ENCODE results near the gene SEM1.

SEM1 gene

GRCh38 chr7:96691702-96692101 is 17.9 kb downstream of the SEM1 start:
- ATAC-seq (replicated peaks) (no peak), DNase-seq (no peak)
- Mint-ChIP-seq H3K36me3 (peaks cover 20 to 34% of the 10 kb centered on the region in 2 donors), H3K9me3 (no peaks in the 10 kb centered on the region), H3K27ac (no peak overlapping the region), H3K4me3 (no peak overlapping the region), H3K27me3 (no peaks in the 10 kb centered on the region), H3K4me1 (peaks cover 6 to 18% of the 10 kb centered on the region in 2 donors)

- peaks cover 26 to 39% of the 10 kb centered on the region in 2 donors for H3K36me3 Mint-ChIP-seq
- H3K9me3 Mint-ChIP-seq = no peaks in the 10 kb centered on the region
- peaks cover 9 to 23% of the 10 kb centered on the region in 2 donors for H3K4me1 Mint-ChIP-seq
Observed at GRCh38 chr7:96689414-96689813, 20.2 kb downstream of the SEM1 start.

GRCh38 chr7:96686305-96686704 is 23.3 kb downstream of the SEM1 start:
- Mint-ChIP-seq H3K27me3 (no peaks in the 10 kb centered on the region), H3K36me3 (peaks cover 47 to 52% of the 10 kb centered on the region in 2 donors), H3K27ac (no peak overlapping the region), H3K4me3 (no peak overlapping the region), H3K4me1 (peaks cover 6 to 12% of the 10 kb centered on the region in 2 donors), H3K9me3 (peaks cover 6 to 12% of the 10 kb centered on the region in 2 donors)
- no peak for ATAC-seq (replicated peaks)
- no peak for DNase-seq

More at GRCh38 chr7:96689414-96689813, 20.2 kb downstream of the SEM1 start:
- H3K4me3 Mint-ChIP-seq = no peak overlapping the region
- no peak overlapping the region for H3K27ac Mint-ChIP-seq
- ATAC-seq (replicated peaks) (no peak), DNase-seq (no peak)
- no peaks in the 10 kb centered on the region for H3K27me3 Mint-ChIP-seq

GRCh38 chr7:96685755-96686154 is 23.9 kb downstream of the SEM1 start:
- Mint-ChIP-seq H3K4me1 (peaks cover 6 to 12% of the 10 kb centered on the region in 2 donors), H3K27me3 (no peaks in the 10 kb centered on the region), H3K9me3 (peaks cover 6 to 14% of the 10 kb centered on the region in 2 donors), H3K36me3 (peaks cover 48 to 52% of the 10 kb centered on the region in 2 donors), H3K4me3 (no peak overlapping the region), H3K27ac (no peak overlapping the region)
- ATAC-seq (replicated peaks) = peak; percentile 34 to 36
- no peak for DNase-seq

GRCh38 chr7:96685353-96685752 is 24.3 kb downstream of the SEM1 start:
- Mint-ChIP-seq H3K4me1 (peaks cover 7 to 12% of the 10 kb centered on the region in 2 donors), H3K9me3 (peaks cover 6 to 14% of the 10 kb centered on the region in 2 donors), H3K27ac (no peak overlapping the region), H3K4me3 (no peak overlapping the region), H3K36me3 (peaks cover 48 to 54% of the 10 kb centered on the region in 2 donors), H3K27me3 (no peaks in the 10 kb centered on the region)
- no peak for DNase-seq
- ATAC-seq (replicated peaks) = no peak

GRCh38 chr7:96679886-96680285 is 29.8 kb downstream of the SEM1 start:
- Mint-ChIP-seq H3K27me3 (no peaks in the 10 kb centered on the region), H3K36me3 (peaks cover 40 to 54% of the 10 kb centered on the region in 2 donors), H3K27ac (no peak overlapping the region), H3K9me3 (peaks cover 6 to 14% of the 10 kb centered on the region in 2 donors), H3K4me3 (no peak overlapping the region), H3K4me1 (peaks cover 4 to 5% of the 10 kb centered on the region in 2 donors)
- ATAC-seq (replicated peaks) (no peak), DNase-seq (no peak)

GRCh38 chr7:96676919-96677318 is 32.7 kb downstream of the SEM1 start:
- Mint-ChIP-seq H3K9me3 (peaks cover 1 to 4% of the 10 kb centered on the region in 2 donors), H3K4me3 (no peak overlapping the region), H3K36me3 (peaks cover 25 to 48% of the 10 kb centered on the region in 2 donors), H3K27ac (no peak overlapping the region), H3K4me1 (peaks cover 1 to 5% of the 10 kb centered on the region in 2 donors), H3K27me3 (no peaks in the 10 kb centered on the region)
- ATAC-seq (replicated peaks) (no peak), DNase-seq (no peak)

- Mint-ChIP-seq H3K4me3 (no peak overlapping the region), H3K36me3 (peaks cover 20 to 44% of the 10 kb centered on the region in 2 donors), H3K9me3 (no peaks in the 10 kb centered on the region), H3K27me3 (no peaks in the 10 kb centered on the region), H3K27ac (no peak overlapping the region), H3K4me1 (peaks cover 0 to 5% of the 10 kb centered on the region in 2 donors)
- DNase-seq (no peak), ATAC-seq (replicated peaks) (no peak)
Observed at GRCh38 chr7:96675548-96675947, 34.1 kb downstream of the SEM1 start.

- Mint-ChIP-seq H3K9me3 (no peaks in the 10 kb centered on the region), H3K27ac (no peak overlapping the region), H3K27me3 (no peaks in the 10 kb centered on the region), H3K4me1 (no peaks in the 10 kb centered on the region), H3K4me3 (no peak overlapping the region), H3K36me3 (peaks cover 22 to 44% of the 10 kb centered on the region in 2 donors)
- ATAC-seq (replicated peaks) (no peak), DNase-seq (no peak)
Observed at GRCh38 chr7:96674565-96674964, 35.1 kb downstream of the SEM1 start.

GRCh38 chr7:96671854-96672253 is 37.8 kb downstream of the SEM1 start:
- no peaks in the 10 kb centered on the region for H3K9me3 Mint-ChIP-seq
- no peak overlapping the region for H3K27ac Mint-ChIP-seq
- no peak for ATAC-seq (replicated peaks)
- H3K36me3 Mint-ChIP-seq = peaks cover 25 to 50% of the 10 kb centered on the region in 2 donors
- H3K4me3 Mint-ChIP-seq = no peak overlapping the region
- no peaks in the 10 kb centered on the region for H3K27me3 Mint-ChIP-seq
- DNase-seq = no peak
- no peaks in the 10 kb centered on the region for H3K4me1 Mint-ChIP-seq

GRCh38 chr7:96670338-96671289 is 39.0 kb downstream of the SEM1 start:
- ATAC-seq (replicated peaks) (no peak), DNase-seq (no peak)
- H3K9me3 Mint-ChIP-seq = no peaks in the 10 kb centered on the region
- peaks cover 27 to 51% of the 10 kb centered on the region in 2 donors for H3K36me3 Mint-ChIP-seq
- no peaks in the 10 kb centered on the region for H3K27me3 Mint-ChIP-seq
- H3K4me3 Mint-ChIP-seq = no peak overlapping the region
- no peak overlapping the region for H3K27ac Mint-ChIP-seq
- H3K4me1 Mint-ChIP-seq = no peaks in the 10 kb centered on the region

GRCh38 chr7:96669812-96670211 is 39.8 kb downstream of the SEM1 start:
- no peaks in the 10 kb centered on the region for H3K9me3 Mint-ChIP-seq
- H3K36me3 Mint-ChIP-seq = peaks cover 27 to 50% of the 10 kb centered on the region in 2 donors
- H3K27ac Mint-ChIP-seq = no peak overlapping the region
- H3K4me1 Mint-ChIP-seq = no peaks in the 10 kb centered on the region
- DNase-seq (no peak), ATAC-seq (replicated peaks) (no peak)
- H3K4me3 Mint-ChIP-seq = no peak overlapping the region
- H3K27me3 Mint-ChIP-seq = no peaks in the 10 kb centered on the region

- no peaks in the 10 kb centered on the region for H3K27me3 Mint-ChIP-seq
- no peak overlapping the region for H3K27ac Mint-ChIP-seq
- DNase-seq (no peak), ATAC-seq (replicated peaks) (no peak)
- peaks cover 9 to 11% of the 10 kb centered on the region in 2 donors for H3K4me1 Mint-ChIP-seq
- no peaks in the 10 kb centered on the region for H3K9me3 Mint-ChIP-seq
- H3K4me3 Mint-ChIP-seq = no peak overlapping the region
- H3K36me3 Mint-ChIP-seq = peaks cover 25 to 44% of the 10 kb centered on the region in 2 donors
Observed at GRCh38 chr7:96667026-96667425, 42.6 kb downstream of the SEM1 start.

GRCh38 chr7:96665689-96666088 is 44.0 kb downstream of the SEM1 start:
- Mint-ChIP-seq H3K4me1 (peaks cover 9 to 11% of the 10 kb centered on the region in 2 donors), H3K4me3 (no peak overlapping the region), H3K36me3 (peaks cover 24 to 37% of the 10 kb centered on the region in 2 donors), H3K27me3 (no peaks in the 10 kb centered on the region), H3K9me3 (no peaks in the 10 kb centered on the region), H3K27ac (no peak overlapping the region)
- no peak for DNase-seq
- no peak for ATAC-seq (replicated peaks)

- H3K4me3 Mint-ChIP-seq = no peak overlapping the region
- no peak for DNase-seq
- no peak for ATAC-seq (replicated peaks)
- peaks cover 9 to 11% of the 10 kb centered on the region in 2 donors for H3K4me1 Mint-ChIP-seq
- H3K27me3 Mint-ChIP-seq = no peaks in the 10 kb centered on the region
- H3K36me3 Mint-ChIP-seq = peaks cover 19 to 32% of the 10 kb centered on the region in 2 donors
- H3K9me3 Mint-ChIP-seq = no peaks in the 10 kb centered on the region
- no peak overlapping the region for H3K27ac Mint-ChIP-seq
Observed at GRCh38 chr7:96664793-96665192, 44.9 kb downstream of the SEM1 start.
